Stimulated activated naive CD4-positive, alpha-beta T cell treated with Interleukin-2 at 50 U/mL for 16 hours (primary cell): ENCODE data around the gene CATSPERE.
"Not testable (repeated sequence)": the region's sequence is repeated elsewhere in the genome, so short reads cannot be mapped to it uniquely, and the experiment has no call there.

Source experiments
- DNase-seq: peaks from one replicate; lab custom pipeline; 2025; lab: John Stamatoyannopoulos, UW

Gene CATSPERE

DNA sequence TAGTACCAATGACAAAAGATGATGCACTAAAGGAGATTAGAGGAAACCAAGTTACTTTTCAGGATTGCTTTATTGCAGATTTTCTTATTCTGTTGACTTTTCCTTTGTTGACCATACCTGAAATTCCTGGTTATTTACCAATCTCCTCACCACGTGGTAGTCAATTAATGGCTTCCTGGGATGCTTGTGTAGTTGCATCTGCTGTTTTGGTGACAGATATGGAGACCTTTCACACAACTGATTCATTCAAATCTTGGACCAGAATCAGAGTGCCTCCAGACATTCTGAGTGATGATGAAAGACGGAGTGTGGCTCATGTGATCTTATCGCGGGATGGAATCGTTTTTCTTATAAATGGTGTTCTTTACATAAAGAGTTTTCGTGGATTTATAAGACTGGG, 91.3 kb downstream of the CATSPERE start:
- DNase-seq, result no peak

DNA sequence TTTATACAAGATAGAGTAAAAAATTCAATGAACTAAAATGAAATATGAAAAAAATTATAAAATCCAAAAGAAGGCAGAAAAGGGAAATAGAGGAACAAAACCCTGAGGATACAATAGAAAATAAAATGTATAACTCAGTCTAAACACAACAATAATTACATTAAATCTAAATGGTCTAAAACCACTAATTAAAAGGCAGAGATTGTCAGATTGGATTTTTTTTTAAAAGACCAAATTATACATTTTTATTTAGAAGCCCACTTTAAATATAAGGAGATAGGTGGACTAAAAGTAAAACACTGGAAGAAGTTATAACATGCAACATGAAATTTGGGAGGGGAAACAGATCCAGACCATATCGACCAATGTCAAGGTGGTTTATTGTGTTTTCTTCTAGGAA, 95.2 kb downstream of the CATSPERE start:
- DNase-seq, result no peak

DNA sequence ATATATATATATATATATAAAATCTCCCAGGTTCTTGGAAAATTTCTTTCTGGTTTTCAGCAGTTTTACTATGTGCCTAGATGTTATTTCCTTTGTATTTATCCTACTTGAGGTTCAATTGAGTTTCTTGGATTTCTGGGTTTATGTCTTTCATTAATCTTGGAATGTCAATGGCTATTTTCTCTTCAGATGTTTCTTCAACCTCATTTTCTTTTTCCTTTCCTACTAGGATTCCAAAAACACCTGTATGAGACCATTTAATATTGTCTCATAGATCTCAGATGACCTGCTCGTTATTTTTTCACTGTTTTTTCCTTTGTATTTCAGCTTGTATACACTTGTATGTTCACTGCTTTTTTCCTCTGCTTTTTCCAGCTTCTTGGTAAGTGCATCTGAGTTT, 96.5 kb downstream of the CATSPERE start:
- no peak for DNase-seq

DNA sequence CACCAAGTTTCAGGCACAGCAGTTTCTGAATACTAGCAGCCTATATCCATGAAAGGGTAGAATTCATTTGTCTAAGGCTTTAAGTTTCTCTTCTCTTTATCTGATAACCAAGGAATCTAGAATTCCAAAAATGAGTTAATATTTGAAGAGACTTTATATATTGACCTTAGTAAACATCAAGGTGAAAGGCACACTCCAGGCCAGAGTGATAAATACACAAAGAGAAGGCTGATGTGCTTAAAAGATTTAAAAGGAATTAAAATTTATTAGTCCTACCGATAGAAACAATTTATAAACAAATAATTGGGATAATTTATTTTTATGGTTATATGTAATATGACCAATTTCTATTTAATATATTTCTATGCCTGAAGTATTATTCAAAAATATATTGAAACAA, 98.5 kb downstream of the CATSPERE start:
- DNase-seq, result no peak

DNA sequence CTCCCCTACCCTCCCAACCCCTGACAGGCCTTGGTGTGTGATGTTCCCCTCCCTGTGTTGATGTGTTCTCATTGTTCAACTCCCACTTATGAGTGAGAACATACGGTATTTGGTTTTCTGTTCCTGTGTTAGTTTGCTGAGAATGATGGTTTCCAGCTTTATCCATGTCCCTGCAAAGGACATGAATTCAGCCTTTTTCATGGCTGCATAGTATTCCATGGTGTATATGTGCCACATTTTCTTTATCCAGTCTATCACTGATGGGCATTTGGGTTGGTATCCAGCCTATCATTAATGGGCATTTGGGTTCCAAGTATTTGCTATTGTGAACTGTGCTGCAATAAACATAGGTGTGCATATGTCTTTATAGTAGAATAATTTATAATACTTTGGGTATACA, 101.8 kb downstream of the CATSPERE start:
- DNase-seq, result not testable (repeated sequence)

DNA sequence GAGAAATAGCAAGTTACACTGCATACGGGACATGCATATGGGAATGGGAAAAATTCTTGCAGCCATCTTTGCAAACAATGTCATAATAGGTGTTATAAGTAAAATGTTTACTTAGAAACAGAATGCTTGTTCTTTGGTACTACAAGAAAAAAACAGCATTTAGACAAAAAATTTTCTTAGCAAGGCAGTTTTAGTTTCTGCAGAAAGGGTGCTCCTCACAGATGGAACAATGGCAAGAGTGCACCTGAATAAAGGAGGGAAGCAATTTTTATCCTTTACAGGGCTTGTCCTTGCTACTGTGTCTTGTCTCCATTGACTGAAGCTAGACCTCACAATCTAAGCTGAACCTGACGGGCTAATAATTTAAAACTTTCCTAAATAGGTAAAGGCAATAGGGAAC, 112.7 kb downstream of the CATSPERE start:
- DNase-seq, result no peak

DNA sequence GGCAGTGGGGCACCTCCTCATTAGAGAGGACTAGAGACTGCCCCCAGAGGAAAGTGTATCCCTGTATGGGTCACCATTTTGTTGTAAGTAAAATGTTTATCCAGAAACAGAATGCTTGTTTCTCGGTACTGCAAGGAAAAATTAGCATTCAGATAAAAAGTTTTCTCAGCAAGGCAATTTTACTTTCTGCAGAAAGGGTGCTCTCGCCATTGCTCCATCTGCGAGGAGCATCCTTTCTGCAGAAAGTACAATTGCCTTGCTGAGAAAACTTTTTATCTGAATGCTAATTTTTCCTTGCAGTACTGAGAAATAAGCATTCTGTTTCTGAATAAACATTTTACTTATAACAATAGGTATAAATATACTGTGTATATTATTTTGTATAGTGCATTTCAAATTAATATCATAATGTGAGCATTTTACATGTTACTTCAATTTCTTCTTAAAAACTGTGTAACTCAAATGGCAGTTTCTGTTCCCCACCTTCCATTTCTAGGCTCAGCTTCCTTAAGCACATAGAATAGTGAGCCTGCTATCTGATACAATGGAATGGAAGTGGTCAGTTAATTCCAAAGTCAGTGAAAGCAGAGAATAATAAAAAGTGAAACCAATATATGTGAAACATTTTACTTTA, 115.3 kb downstream of the CATSPERE start:
- DNase-seq, result no peak

DNA sequence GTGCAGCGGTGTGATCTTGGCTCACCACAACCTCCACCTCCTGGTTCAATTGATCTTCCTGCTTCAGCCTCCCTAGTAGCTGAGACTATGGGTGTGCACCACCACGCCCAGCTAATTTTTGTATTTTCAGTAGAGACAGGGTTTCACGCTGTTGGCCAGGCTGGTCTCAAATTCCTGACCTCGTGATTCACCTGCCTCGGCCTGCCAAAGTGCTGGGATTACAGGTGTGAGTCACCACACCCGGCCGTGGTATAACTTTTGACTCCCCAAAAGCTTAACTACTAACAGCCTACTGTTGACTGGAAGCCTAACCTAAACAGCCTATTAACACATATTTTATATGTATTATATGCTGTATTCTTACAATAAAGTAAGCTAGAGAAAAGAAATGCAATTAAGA, 117.1 kb downstream of the CATSPERE start:
- DNase-seq, result not testable (repeated sequence)

- DNase-seq, result no peak
Measured at GRCh38 chr1:244583358-244583982, 122.4 kb downstream of the CATSPERE start.

GRCh38 chr1:244585867-244586266, 124.8 kb downstream of the CATSPERE start:
- no peak for DNase-seq

DNA sequence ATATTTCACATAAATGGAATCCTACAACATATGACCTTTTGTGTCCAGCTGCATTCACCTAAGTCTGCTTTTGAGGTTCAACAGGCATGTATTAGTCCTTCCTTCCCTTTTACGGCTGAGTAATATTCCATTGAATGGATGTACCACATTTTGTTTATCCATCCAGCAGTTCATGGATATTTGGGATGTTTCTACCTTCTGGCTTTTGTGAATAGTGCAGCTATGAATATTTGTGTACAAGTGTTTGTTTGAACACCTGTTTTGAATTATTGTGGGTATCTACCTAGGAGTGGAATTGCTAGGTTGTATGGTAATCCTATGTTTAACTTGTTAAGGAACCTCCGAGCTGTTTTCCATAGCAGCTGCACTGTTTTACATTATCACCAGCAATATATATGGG, 129.6 kb downstream of the CATSPERE start:
- no peak for DNase-seq

DNA sequence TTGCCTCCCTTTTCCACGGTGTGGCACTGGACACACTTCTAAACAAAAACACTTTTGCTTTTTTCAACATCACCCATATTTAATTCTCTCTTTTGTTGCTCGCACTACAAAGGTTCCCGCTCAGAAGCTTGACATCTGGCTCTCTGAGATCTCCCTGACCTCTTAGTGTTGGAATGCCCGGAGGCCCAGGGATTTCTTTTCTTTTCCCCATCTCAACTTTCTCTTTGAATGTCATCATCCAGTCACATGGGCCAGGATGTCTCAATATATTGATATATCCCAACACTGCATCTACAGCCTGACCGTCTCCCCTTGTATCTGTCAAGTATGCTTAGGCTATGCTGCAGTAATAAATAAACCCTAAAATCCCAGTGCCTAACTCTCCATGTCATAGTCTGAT, 137.5 kb downstream of the CATSPERE start:
- no peak for DNase-seq

DNA sequence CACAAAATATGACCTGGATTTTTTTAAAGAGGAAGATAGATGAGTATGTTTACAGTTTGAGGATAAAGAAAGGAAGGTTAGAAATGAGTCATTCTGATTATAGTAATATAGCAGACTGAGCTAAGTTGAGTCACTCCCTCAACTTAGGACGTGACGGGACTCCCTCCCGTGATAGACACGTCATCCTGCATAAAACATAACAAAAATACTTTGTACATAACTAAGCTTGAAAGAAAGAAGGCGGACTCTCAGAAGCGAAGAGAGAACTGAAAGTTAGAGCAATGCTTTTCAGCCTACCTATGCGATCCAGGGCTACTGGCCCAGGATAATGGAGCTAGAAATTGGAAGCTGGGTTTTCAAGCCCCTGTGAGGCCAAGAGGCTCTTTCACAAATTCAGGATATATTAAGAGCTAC, 138.9 kb downstream of the CATSPERE start:
- peak; percentile 43 for DNase-seq

GRCh38 chr1:244601336-244601735, 140.3 kb downstream of the CATSPERE start:
- no peak for DNase-seq

DNA sequence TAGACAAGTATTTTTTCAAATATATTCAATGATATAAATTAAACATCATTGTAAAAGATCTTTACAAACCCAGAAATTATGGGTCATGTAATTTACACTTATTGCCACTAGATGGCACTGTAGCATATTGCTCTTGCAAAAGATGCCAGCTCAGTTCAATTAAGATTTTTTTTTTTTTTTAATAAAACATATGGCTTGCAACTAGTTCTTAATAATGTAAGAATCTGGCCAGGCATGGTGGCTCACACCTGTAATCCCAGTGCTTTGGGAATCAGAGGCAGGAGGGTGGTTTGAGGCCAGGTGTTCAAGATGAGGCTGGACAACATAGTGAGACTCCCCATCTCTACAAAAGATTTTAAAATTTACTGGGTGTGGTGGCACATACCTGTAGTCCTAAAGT, 142.4 kb downstream of the CATSPERE start:
- no peak for DNase-seq

DNA sequence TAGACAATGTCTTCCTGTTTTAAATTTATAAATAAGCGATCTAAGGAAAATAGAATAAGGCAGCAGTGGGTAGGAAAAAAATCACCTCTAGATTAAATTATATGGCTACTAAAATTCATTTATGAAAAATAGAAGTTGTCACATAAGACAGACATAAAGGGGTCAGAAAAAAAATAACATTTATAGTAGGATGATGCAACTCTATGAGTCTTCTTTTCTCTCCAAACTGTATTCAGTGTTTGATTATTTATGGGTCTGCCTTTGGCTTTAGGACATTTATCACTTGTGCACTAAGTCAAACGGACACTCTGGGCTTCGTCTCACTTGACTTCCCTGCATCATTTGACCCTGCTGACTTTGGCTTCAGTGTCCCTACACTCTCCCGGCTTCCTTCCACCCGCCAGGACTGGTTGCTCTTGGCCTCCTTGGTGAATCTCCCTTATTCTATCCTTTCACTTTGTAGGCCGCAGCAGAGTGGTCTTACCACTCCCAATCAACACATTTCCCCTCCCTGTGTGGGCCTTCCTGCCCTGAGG, 144.8 kb downstream of the CATSPERE start:
- DNase-seq, result no peak

DNA sequence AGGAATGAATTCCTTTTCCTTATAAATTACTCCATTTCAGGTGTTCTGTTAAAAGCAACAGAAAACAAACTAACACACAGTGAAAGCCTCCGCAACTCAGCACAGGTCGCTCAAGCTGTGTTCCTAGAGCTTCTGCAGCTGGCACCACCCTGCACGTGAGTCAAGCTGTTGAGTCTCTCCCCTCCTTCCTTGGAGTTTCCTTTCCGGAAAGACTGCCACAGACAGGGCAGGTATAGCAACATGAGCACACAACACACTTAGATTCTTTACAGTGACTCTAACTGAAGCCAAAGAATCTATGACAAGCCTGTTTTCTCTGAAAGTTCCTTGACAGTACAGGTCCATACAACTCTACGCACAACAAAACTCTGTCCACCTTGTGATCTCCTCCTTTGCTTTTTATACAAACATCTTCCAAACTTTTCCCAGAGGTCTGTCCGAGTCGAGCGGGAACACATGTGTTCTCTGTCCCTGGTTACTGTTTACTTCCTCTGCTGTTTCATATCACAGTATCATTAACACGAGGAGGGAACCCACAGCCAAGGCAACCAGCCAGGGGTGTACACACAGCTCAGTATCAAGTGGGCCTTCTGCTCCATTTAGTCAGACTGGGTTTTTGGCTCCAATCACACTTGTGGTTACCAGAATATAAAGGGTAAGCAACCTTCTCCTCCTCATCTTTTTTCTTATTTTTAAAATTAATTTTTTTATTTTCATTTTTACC, 153.2 kb downstream of the CATSPERE start:
- DNase-seq, result no peak

GRCh38 chr1:244614879-244615278, 153.8 kb downstream of the CATSPERE start:
- DNase-seq, result no peak

DNA sequence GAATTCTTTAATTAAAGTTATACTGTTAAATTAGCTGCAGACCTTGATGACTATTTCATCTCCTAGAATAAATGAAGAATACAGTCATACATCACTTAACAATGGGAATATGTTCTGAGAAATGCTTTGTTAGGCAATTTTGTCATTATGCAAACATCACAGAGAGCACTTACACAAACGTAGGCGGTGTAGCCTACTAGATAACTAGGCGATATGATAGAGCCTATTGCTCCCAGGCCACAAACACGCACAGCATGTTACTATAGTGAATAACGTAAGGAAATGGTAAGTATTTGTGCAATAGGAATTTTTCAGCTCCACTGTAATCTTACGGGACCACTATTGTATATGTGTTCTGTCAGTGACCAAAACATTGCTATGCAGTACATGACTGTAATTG, 154.2 kb downstream of the CATSPERE start:
- no peak for DNase-seq

DNA sequence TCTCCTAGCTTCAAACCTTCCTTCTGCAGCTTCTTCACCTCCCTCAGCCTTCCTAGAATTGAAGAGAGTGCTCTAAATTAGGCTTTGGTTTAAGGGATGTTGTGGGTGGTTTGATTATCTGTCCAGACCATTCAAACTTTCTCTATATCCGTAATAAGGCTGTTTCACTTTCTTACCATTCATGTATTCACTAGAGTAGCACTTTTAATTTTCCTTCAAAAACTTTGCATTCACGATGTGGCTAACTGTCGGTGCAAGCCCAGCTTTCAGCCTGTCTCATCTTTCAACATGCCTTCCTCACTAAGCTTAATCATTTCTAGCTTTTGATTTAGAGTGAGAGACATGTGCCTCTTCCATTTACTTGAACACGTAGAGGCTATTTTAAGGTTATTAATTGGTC, 165.6 kb downstream of the CATSPERE start:
- DNase-seq, result no peak

DNA sequence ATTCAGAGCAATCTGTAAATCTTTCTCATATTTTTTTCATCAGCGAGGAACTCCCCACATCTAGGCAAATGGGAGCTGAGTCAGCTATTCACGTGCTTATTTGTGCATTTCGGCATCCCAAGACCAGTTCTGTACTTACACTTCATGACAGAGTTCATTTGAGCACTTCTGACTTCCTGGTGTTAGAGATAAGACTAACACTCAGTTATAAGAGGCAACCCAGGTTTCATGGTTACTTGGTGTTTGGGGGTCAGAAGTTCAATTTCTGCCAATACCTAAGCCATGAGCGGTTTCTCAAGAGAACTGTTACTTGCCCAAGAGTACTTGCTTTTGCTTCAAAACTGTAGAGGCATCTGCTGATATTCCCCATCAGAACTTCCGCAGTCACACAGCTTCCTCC, 167.7 kb downstream of the CATSPERE start:
- no peak for DNase-seq

DNA sequence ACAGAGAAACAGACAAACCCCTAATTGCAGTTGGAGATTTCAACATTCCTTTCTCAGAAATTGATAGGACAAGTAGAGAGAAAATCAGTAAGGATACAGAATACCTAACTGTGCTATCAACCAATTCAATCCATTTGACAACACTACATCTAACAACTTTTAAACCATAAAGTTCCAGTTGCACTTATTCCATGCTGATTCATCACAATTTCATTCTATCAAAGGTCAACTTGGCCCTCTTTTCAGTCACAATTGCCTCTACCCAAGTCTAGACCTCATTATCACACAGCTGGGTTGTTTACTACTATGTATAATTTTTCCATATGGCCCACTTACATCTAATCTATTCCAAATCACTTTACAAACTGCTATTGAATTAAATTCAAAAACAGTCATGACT, 172.1 kb downstream of the CATSPERE start:
- no peak for DNase-seq

DNA sequence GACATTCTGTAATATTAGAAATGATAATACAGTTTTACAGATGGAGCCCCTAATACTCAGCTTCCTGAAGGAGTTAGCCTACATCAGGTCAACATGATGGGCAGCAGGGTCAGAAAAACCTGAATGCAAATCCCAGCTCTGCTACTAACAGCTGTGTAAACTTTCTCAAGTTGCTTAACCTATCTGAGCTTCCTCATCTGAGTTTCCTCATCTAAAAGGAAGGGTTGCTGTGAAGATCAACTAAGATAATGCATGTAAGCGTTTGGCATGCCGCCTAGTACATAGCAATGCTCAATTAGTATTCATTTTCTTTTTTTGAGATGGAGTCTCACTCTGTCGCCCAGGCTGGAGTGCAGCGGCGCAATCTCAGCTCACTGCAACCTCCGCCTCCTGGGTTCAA, 173.5 kb downstream of the CATSPERE start:
- no peak for DNase-seq
